Measurements from ENCODE around the gene NEDD4L.

NEDD4L gene

DNA sequence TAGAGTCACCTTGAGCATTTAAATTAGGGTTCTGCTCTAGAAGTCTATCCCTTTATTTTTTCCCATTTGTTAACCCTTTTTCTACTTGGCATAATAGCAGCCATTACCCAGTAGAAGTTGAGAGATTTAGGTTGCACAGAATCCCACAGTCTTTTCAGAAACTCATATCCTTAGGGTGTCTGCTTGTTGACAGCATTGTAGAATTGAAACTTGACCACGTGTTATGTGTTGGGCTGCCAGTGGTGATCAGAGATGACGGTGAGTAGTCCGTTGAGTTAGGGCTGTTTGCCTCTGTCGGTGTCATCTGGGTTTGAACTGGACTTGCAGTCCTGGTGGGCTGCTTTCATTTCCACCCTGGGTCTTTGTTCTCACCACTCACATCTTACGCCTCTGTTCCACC is 114.4 kb downstream of the NEDD4L start:
- DNase-seq (ENCODE audit: low read depth), result no peak
- no peak overlapping the region for H3K4me3 ChIP-seq (ENCODE audit: control insufficient read depth, low read depth, low read length)
- no peak for TF ChIP-seq CTCF (IDR thresholded peaks at IDR 0.05; ENCODE audit: control insufficient read depth, insufficient read depth, low read depth, low read length, missing control alignments)

- no peak for DNase-seq (ENCODE audit: low read depth)
- no peak overlapping the region for H3K4me3 ChIP-seq (ENCODE audit: control insufficient read depth, low read depth, low read length)
- no peak for TF ChIP-seq CTCF (IDR thresholded peaks at IDR 0.05; ENCODE audit: control insufficient read depth, insufficient read depth, low read depth, low read length, missing control alignments)
These were observed 117.6 kb downstream of the NEDD4L start for GRCh38 chr18:58161659-58162058.

- H3K4me3 ChIP-seq (ENCODE audit: control insufficient read depth, low read depth, low read length), result no peak overlapping the region
- no peak for DNase-seq (ENCODE audit: low read depth)
- no peak for TF ChIP-seq CTCF (IDR thresholded peaks at IDR 0.05; ENCODE audit: control insufficient read depth, insufficient read depth, low read depth, low read length, missing control alignments)
These were observed 118.1 kb downstream of the NEDD4L start for GRCh38 chr18:58162127-58162526.

GRCh38 chr18:58163004-58163590 is 119.1 kb downstream of the NEDD4L start:
- no peak for TF ChIP-seq CTCF (IDR thresholded peaks at IDR 0.05; ENCODE audit: control insufficient read depth, insufficient read depth, low read depth, low read length, missing control alignments)
- no peak for DNase-seq (ENCODE audit: low read depth)
- H3K4me3 ChIP-seq (ENCODE audit: control insufficient read depth, low read depth, low read length), result no peak overlapping the region

DNA sequence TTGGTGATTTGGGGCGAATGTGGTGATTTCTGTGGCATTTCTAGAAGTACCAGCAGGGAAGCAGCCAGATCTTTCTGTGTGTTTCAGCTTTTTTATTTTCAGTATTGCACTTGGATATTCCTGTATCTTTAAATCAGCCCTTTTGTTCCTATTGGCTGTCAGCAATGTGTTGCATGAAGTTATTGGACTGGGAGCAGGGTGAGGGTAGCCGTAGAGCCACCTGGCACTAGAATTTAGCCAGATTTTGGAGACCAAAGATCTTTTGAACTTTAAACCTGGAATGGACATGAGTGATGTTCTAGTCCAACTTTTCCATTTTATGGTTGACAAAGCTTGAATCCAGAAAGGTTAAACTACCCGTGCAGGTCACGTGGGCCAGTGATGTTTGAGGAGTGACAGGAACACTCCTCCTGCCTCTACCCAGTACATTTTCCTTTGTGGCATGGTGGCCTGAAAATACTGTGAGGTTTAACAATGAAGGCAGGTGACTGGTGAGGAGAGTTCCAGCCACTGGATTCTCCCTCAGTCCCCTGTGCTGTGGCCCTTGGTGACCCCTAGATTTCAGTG is 122.3 kb downstream of the NEDD4L start:
- no peak for TF ChIP-seq CTCF (IDR thresholded peaks at IDR 0.05; ENCODE audit: control insufficient read depth, insufficient read depth, low read depth, low read length, missing control alignments)
- no peak overlapping the region for H3K4me3 ChIP-seq (ENCODE audit: control insufficient read depth, low read depth, low read length)
- no peak for DNase-seq (ENCODE audit: low read depth)

GRCh38 chr18:58167073-58167472 is 123.0 kb downstream of the NEDD4L start:
- DNase-seq (ENCODE audit: low read depth), result no peak
- no peak overlapping the region for H3K4me3 ChIP-seq (ENCODE audit: control insufficient read depth, low read depth, low read length)
- TF ChIP-seq CTCF (IDR thresholded peaks at IDR 0.05; ENCODE audit: control insufficient read depth, insufficient read depth, low read depth, low read length, missing control alignments), result no peak

All from AG09309 (cell line).